Activated T-cell treated with anti-CD3 and anti-CD28 coated beads, Interleukin-2, amount 50 U/mL, for 48 hours (primary cell): ENCODE results near the gene BACH2.
A peak's percentile ranks its signal among the peaks of the same experiment; 100 is the strongest.
"Not testable (repeated sequence)": the region's sequence is repeated elsewhere in the genome, so short reads cannot be mapped to it uniquely, and the experiment has no call there.

ENCODE experiments used
- DNase-seq, 2 experiments: peaks; one replicate each; pipeline ENCODE4 v3.0.0-alpha.2; 2020

Gene BACH2

DNA sequence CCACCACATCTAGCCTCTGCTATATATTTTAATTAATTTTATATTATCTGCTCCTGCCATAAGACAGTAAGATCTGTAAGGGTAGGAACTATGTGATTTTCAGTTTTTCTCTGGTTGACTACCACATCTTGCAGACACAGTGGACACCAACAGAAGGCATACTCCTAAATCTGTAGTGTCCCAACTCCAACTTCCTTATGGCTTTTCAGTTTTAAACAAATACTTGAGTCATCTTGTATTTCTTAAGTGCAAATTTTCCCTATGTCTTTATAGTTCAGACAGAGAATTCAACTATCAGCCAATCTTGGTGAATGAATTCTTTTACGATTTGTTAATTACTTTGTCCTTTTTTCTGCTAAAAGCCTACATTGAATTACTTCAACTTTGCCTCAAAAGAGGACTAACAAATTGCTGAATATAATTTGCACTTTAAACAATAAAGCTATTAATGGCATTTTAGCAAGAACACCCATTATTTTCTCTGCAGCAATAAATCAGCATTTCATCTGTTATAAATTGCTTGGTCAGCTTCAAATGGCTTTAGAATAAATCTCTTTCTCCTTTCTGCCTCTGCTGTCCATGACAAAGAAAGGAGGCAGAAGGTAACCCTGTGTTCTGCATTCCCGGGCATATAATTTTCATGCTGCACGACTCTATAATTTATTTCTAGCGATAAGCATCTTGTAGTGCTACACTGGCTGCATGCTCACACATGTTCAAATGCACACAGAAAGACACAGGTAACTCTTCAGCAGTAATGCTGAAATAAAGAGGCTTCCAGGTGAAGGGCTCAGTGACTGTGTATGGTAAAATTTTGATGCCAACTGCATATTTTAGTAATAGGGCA is 144.8 kb downstream of the BACH2 start:
- no peak for DNase-seq

DNA sequence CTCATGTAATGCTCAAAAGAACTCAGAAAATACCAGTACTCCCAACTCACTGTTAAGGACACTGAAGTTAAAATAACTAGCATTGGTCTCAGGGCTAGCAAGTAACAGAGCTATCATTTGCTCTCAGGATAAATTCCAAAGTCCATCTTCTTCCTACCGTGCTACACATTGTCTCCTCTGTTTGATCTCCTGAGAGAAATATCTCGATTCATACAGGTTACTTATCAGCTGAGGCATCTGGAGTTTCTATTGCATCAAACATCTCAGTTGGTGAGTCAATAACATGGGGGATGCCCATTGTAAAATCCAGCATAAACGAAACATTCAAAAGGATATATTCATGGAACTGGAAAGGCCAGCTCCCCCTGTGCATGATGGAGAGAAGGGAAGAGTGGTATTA is 147.4 kb downstream of the BACH2 start:
- DNase-seq = no peak

DNA sequence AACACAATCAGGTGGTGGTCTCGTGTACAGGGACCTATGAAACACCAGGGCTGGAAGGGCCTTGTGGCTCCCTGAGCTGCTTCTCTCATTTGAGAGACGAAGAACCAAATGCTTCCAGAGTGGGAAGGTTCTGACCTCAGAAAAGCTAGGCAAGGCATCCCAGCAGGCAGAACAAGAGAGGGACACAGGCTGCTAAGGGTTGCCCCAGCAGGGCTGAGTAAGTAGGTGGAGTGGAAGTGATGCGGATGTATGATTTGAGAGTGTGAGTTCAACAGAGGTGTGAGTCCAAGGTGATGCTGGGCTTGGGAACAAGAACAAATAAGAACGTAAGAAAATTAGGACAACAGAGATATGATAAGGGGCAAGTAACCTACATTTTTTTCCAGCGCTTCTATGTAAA is 147.8 kb downstream of the BACH2 start:
- DNase-seq = no peak

DNA sequence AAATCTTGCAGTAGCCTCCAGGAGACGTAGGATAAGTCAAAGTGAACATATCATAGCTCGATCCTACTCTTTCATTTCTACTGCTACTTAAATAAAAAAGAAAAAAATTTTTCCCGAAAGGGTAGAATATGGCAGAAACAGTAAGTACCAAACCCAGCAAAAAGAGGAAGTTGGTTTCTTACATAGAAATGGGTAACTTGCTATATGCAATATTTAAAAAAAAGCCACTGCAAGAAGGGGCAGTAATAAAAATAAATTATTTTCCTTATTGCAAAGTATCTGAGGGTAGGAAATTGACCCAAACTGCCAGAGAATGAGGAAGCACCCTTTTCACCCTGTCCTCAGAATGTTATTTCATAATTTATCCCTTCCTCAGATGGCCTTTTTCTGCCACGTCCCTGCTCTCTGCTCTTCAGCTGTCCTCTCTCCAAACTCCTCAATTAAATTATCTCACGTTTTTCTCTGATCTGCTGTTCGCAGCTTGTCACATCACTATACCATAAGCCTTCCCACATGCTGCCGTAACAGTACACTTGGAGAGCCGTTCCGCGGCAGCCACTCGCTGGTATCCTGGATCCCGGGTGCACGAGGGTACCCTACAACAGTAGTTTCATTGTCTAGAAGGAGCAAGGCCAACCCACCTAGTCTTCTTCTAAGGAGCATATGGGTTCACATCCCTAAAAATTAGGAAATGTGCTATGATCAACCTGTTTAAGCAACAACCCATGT is 149.6 kb downstream of the BACH2 start:
- no peak for DNase-seq

DNA sequence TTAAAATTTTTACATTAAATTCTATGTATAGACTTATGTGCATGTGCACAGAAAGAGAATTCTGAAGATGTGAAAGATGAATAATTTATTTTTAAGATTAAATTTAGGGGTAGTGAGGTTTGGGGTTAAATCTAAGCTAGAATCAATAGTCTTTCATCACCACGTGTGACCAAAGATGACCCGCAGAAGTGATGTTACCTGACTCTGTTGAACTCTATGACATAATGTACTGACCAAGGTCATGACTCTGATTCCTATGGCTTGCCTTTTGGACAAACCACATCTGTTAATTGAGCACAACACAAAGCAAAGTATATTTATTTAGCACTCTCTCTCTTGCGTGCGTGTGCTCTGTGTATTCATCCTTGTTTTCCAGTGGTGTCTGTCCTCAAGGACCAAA is 150.6 kb downstream of the BACH2 start:
- no peak for DNase-seq

DNA sequence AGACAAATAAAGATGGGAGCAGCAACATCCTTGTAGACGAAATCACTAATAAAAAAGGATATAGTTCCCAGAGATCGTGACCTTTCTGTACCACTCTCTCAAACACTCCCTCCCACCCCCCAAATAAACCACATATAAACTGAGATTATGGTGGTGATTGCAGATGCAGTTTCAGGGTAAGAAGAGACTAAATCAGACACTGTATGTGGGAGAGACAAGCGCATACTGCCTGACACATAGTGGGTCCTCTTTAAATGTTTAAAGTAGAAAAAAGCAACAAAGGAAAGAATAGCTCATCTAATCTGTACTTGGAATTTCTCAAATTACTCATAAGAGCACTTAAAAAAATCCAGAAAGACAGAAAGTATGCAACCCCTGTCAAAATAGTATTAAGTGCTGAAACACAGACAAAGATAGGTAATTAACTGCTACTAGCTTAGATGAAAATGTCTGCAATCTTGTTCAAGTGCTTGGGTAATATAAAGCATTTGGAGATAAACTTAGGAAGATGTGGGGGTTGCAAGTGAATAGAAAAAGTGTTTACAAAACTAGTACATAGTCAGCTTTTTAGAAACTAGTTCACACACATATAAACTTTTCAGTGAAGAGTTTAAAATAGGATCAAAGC is 151.6 kb downstream of the BACH2 start:
- DNase-seq = no peak

DNA sequence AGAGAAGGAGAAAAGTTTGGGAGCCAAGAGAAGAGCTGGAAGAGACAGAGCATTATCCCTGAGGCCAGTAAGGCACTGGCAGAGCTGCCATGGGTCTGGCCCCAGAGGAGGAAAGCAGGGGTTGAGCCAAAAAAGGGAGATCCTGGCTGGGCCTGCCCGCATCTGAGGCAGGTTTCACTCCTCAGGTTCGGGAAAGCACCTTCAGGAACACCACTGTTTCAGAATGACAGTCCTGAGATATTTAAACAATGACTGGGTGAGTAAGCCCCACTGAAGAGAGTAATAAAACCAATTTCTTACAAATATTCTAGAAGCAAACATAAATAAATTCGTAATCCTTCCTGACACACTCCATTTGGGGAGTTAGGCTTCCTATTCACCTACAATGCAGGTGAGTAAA is 152.2 kb downstream of the BACH2 start:
- peak; percentile 65 to 74 for DNase-seq

DNA sequence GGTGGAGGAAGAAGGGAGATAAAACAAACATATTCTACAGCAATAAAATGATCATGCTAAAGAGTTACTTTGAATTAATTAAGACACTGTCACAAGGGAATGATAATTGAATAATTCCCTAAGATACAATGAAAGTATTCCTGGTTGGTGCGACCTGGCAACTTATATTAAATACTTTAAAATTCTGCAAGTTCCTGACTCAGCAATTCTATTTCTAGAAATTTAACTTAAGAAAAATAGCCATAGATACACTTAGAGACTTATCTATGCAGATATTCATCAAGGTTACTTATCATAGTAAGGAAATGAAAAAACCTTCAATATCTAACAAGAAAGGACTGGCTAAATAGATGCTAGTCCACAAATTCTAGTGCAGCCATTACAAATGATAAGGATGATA is 156.0 kb downstream of the BACH2 start:
- DNase-seq = no peak

DNA sequence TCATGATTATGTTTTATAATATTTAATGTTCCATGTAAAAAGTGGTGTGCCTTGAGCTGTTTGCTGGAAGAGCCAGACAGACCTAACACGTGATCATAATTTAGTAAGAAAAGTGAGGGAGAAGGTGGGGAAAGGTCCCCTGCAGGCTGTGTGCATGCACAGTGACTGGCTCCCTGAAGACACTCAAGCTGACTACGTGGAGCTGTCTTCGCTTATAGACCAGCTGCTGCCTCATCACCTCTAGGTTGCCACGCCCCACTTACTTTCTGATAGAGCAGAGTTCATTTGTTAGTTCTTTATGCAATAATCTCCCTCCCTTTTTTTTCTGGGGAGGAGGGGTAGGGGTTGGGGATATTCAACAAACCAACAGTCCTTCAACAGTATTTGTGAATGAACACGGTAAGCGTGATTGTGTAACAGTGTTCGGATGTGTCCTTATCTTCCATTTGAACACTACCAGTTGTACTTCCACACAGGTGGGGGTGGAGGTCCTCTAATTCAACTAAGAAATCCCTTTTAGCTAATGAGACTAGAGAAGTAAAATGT is 157.3 kb downstream of the BACH2 start:
- no peak for DNase-seq

DNA sequence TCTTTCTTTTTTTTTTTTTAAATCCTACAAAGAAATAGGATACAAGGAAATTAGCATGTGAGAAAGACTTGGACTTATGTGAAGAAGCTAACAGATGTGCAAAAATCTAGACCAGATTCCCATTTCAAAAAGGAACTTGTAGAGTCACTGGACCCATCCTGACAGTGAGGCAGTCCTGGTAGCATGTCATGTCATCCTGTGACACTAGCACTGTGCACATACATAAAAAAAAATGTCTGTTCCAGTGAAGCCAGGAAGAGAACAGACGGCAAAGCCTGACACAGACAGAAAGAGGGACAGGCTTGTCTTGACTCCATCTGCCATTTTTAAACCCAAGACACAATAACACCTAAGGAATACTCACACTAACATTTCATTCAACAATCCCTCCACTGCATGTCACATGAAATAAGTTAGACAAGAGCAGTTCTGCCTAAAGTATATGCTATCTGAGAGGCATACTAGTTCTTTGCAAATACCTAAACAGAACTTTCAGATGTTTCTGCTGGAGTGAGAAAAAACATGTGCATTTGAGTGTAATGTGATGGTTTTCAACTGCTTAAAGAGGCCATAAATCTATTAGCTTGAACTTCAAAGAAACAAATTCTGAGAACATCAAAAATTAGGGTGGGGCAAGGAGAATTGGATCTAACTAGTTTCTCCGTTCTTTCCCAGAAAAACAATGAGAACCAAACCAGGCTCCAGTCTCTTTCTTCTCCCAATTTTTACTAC is 159.6 kb downstream of the BACH2 start:
- no peak for DNase-seq

DNA sequence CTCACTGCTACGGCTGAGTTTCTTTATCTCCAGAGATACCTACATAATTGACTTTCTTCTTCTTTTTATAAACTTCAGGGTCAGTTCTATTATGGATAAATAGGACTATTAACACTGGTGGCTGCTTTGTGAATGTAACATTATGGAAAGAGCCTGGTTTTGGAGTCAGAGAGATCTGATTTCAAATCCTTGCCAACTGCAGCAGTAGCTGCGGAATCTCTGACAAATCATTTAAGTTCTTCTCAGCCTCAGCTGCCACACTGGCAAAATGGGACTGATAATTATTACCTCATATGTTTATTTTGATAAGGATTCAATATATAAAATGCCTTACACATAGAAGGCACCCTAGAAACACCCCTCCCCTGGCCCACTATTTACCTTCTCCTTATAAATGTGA is 160.5 kb downstream of the BACH2 start:
- DNase-seq = no peak

DNA sequence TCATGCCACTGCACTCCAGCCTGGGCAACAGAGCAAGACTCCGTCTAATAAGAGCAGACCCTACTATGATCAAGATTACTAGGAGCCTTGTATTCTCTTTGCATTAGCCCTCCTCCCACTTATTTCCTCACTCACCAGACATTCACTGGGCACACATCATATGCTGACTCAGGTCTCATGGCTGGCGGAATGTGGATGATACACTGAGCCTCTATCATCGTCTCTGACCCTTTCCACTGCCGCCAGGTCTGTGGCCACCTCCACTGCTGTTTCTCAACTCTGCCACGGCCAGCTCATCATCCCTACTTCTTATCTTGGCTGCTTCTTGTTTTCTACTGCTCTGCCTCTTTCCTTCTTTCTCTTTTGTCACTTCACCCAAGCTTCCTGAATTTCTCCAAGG is 161.0 kb downstream of the BACH2 start:
- no peak for DNase-seq

DNA sequence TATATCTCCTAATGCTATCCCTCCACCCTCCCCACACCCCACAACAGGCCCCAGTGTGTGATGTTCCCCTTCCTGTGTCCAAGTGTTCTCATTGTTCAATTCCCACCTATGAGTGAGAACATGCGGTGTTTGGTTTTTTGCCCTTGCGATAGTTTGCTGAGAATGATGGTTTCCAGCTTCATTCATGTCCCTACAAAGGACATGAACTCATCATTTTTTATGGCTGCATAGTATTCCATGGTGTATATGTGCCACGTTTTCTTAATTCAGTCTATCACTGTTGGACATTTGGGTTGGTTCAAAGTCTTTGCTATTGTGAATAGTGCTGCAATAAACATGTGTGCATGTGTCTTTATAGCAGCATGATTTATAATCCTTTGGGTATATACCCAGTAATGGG is 163.0 kb downstream of the BACH2 start:
- not testable (repeated sequence) for DNase-seq

DNA sequence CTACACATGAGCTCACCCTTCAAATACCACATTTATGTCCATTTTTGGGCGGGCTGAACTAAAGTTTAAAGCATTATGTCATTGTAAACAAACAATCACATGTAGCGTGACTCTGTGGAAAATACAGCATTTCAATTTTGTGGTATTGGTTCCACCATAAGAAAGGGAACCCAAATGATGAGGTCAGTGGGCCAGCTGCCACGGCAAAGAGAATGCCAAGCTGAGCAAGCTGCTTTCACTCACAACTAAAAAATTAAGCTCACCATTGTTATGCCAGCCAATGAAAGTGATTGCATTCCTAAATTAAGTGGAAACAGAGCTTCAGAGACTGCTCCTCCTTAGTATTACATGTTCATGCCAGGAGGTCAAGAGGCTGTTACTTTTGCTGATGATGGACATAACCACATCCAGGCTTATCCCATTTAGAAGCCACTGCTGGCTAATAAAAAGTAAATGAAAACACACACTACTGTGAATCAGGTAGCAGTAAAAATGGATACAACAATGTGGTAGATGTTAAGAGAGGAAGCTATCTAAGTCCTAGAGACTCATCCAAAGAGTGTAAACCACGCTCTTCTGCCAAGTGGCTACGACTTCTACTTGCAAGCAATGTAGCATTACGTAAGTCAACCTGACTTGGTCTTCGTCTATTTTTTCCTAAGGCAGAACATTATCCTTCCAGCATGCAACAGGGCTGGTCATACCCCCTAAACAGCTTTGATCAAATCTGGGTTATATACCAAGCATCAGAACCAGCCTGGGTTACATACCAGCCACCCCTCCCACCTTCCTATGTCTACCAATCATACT is 164.8 kb downstream of the BACH2 start:
- DNase-seq = no peak

DNA sequence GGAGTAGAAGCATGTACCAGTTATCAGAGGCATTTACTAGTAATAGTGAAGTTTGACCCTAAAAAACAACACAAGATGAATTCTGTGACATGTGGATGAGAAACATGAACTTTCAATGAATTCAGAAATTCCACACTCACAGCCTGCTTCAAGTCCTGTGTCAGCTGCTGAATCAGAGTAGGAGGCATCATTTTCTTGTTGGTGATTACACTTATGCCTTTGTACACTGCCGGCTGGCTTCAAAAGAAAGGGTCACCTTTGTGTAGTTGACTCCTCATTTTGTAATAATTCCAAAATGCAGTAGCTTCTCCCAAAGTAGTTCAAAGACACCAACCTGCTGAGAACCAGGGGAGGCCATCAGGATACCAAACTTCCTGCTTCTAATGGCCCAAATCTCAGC is 165.5 kb downstream of the BACH2 start:
- no peak for DNase-seq

DNA sequence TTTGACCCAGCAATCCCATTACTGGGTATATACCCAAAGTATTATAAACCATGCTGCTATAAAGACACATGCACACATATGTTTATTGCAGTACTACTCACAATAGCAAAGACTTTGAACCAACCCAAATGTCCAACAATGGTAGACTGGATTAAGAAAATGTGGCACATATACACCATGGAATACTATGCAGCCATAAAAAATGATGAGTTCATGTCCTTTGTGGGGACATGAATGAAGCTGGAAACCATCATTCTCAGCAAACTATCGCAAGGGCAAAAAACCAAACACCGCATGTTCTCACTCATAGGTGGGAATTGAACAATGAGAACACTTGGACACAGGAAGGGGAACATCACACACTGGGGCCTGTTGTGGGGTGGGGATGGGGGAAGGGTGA is 168.0 kb downstream of the BACH2 start:
- DNase-seq = not testable (repeated sequence)

DNA sequence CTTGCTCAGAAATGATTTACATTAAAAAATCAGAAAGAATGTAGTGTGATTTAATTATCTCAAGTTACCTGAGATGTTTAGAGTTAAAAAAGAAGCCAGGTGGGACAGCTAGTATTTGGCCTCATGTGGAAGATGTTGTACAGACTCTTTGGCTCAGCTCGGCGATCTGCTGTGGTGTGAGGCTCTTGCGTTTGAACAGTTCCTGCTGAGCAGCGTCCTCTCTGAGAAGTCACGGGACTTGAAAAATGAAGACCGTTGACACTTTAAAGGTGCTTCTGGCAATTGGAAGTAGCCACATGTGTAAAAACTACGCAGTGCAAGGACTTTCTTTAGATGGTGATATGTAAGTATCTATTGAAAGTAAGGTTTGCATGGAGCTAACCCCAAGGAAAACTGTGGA is 169.0 kb downstream of the BACH2 start:
- DNase-seq = no peak

DNA sequence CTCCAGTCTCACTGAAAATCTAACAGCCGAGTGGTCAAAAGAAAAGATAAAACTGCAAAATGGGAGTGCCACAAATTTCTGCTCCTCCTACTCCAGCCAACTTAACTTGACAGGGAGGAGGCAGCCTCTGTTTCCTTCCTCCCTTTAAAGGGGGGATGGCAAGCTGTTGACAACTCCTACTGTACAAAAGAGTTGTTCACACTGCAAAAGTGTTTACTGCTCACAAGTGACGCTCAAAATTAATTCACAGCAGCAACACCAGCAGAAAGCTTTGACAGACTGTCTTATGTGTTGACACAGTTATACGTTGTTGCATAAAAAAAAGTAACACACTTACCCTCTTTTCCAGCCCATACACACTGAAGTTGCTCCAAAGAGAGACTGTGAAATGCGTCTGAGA is 169.8 kb downstream of the BACH2 start:
- DNase-seq = no peak

DNA sequence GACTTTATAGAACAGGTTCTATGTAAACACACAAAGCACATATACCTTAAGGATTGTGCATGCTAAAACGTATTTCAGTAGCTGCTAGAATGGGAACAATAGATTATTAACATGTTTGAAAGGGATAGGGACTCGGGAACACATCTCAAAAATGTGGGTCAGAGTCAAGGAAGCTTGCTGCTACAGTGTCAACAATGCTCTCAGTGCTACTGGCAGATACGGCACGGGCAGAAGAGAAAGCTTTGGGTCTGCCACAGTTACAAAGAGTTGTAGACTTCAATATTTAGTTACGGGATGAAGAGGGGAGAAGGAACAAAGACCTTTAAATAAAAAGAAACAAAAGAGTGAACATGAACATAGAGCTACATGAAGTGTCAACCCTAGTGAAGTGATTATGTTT is 170.5 kb downstream of the BACH2 start:
- no peak for DNase-seq

DNA sequence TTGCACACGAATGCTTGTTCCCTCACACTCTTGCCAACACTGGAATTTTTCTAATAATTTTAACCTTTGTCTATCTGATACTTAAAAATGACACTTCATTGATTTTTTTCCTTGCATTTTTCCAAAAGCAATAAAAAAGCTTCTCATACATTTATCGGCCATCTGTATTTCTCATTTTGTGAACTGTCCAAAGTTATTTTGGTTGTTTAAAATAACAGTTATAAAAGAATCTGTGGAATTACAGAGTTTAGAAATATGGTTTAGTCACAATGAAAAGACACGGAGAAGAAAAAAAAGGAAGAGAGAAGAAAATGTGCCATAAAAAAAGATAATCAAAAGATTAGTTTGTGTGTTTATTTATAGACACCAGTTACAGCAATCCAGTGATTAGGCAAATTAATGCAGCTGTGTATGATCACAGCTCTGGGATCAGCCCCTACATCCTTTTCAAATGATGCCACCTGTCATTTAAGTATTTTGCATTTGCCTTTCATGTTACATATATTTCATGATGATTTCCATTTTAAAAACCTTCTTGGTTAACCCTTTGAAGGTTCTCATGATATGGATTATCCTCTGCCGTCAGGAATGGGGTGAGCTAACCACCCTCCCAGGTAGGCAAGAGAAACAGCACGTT is 171.7 kb downstream of the BACH2 start:
- DNase-seq = no peak

DNA sequence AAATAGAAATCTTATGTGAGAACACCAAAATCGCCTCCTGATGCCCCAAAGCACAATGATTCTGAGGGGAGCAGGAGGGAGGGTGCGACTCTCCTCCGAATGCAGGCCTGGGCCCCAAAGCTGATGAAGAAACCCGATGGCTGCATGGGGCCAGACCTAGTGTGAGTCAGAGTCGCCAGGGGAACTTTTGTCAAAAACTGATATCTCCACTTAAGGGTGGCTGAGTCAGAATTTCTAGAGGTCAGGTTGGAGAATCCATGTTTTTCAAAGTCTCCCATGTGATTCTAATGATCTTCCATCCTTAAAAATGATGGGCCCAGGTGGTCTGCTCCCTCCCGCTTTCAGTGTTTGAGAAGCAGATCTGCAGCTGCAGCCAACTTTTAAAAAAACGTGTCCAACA is 172.8 kb downstream of the BACH2 start:
- peak; percentile 52 to 59 for DNase-seq

DNA sequence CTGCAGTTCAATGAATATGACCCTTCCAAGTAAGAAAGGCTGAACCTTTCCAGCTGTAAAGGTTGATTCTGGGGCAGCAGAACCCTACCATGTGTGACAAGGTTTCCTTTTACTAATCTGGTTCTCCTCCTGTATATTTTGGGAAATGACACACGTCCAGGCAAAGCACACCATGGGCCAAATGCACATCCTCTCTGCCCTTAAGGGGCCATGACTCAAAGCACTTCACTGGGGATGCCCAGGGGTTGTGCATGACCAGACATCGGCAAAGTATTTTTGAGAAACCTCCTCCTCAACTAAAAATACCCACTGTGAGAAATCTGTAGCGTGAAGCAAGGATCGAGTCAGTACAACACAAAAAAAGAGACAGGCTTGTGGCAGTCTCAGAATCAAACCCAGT is 174.7 kb downstream of the BACH2 start:
- DNase-seq = peak; percentile 57 to 63
